HEK293T (cell line): ENCODE results near the gene TEX38.

Experiments used
- CTCF ChIA-PET: fragments of 350-600 bp; formaldehyde crosslinking; extraction: SDS; loops from one replicate; lab custom pipeline; 2021; ENCODE audit warnings: antibody characterized with exemption, inconsistent platforms; lab: Yijun Ruan, JAX
- POLR2A ChIA-PET: fragments of 350-600 bp; formaldehyde crosslinking; extraction: SDS; loops from one replicate; lab custom pipeline; 2020; ENCODE audit warnings: antibody characterized with exemption, inconsistent platforms; lab: Yijun Ruan, JAX
- DNase-seq: peaks from one replicate; pipeline ENCODE4 v3.0.0; 2012; ENCODE audit warnings: mixed read lengths; ENCODE audit errors: extremely low spot score
- ARNT ChIP-seq: fragments of 450-650 bp; IDR thresholded peaks from 2 replicates; pipeline ENCODE4 v1.6.1; 2017; ENCODE audit warnings: mild to moderate bottlenecking
- BHLHE40 ChIP-seq: fragments of 450-650 bp; IDR thresholded peaks from 2 replicates; pipeline ENCODE4 v1.6.1; 2016; ENCODE audit warnings: mild to moderate bottlenecking, moderate library complexity, borderline replicate concordance
- CTBP1 ChIP-seq: fragments of 450-650 bp; IDR thresholded peaks from 2 replicates; pipeline ENCODE4 v1.6.1; 2016; ENCODE audit warnings: borderline replicate concordance
- ELF4 ChIP-seq: fragments of 450-650 bp; IDR thresholded peaks from 2 replicates; pipeline ENCODE4 v1.6.1; 2017; ENCODE audit warnings: antibody characterized with exemption
- FOXA1 ChIP-seq: fragments of 450-650 bp; IDR thresholded peaks from 2 replicates; pipeline ENCODE4 v1.6.1; 2016; ENCODE audit warnings: mild to moderate bottlenecking
- FOXK2 ChIP-seq: fragments of 450-650 bp; IDR thresholded peaks from 2 replicates; pipeline ENCODE4 v1.6.1; 2016; ENCODE audit warnings: mild to moderate bottlenecking
- FOXM1 ChIP-seq: fragments of 450-650 bp; IDR thresholded peaks from 2 replicates; pipeline ENCODE4 v1.6.1; 2017; ENCODE audit warnings: mild to moderate bottlenecking, borderline replicate concordance
- HDGF ChIP-seq: fragments of 450-650 bp; IDR thresholded peaks from 2 replicates; pipeline ENCODE4 v1.6.1; 2017; ENCODE audit warnings: antibody characterized with exemption, borderline replicate concordance
- L3MBTL2 ChIP-seq: fragments of 450-650 bp; conservative IDR thresholded peaks from 2 replicates; pipeline ENCODE4 v1.6.1; 2016; ENCODE audit warnings: mild to moderate bottlenecking
- LEF1 ChIP-seq: fragments of 450-650 bp; IDR thresholded peaks from 2 replicates; pipeline ENCODE4 v1.6.1; 2017; ENCODE audit warnings: mild to moderate bottlenecking, borderline replicate concordance
- NFRKB ChIP-seq: fragments of 450-650 bp; IDR thresholded peaks from 2 replicates; pipeline ENCODE4 v1.6.1; 2016; ENCODE audit warnings: mild to moderate bottlenecking, moderate library complexity
- SP1 ChIP-seq: fragments of 450-650 bp; IDR thresholded peaks from 2 replicates; pipeline ENCODE4 v1.6.1; 2017
- SUZ12 ChIP-seq: fragments of 450-650 bp; IDR thresholded peaks from 2 replicates; pipeline ENCODE4 v1.6.1; 2016; ENCODE audit warnings: mild to moderate bottlenecking
- TARDBP ChIP-seq: fragments of 450-650 bp; IDR thresholded peaks from 2 replicates; pipeline ENCODE4 v1.6.1; 2016
- ZNF384 ChIP-seq: fragments of 450-650 bp; IDR thresholded peaks from 2 replicates; pipeline ENCODE4 v1.6.1; 2016
- TF ChIP-seq, protein P1 (sequence below): fragments of 450-650 bp; IDR thresholded peaks from 2 replicates; pipeline ENCODE4 v1.6.1; 2016

Gene TEX38

DNA sequence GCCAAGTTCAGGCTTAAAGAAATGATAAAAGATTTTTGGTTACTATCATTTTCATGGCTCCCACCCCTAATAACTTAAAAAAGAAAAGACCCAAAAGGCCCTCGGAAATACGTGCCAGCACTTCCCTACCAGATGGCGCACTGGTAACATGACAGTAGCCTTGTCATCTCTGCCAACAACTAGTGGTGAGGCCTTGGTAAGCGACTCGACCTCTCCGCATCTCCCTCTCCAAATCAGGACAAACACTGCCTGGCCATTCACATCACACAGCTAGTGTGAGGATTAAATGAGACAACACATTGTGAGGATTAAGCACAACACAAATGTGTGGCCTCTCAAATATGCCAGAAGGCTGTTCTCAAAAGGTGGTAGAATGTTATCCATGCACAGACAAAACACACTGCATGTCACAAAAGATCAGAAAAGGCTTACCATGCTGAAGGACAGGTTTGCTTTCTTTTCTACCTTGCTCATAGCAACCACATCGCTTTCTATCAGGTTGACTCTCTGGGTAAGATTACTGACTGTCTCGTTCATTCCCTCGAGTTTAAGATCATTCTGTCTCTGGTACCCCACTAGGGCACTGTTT lies 16.4 kb downstream of the TEX38 start:
- CTCF ChIA-PET = no interaction called here
- TF ChIP-seq ARNT = no peak
- TF ChIP-seq, protein P1, sequence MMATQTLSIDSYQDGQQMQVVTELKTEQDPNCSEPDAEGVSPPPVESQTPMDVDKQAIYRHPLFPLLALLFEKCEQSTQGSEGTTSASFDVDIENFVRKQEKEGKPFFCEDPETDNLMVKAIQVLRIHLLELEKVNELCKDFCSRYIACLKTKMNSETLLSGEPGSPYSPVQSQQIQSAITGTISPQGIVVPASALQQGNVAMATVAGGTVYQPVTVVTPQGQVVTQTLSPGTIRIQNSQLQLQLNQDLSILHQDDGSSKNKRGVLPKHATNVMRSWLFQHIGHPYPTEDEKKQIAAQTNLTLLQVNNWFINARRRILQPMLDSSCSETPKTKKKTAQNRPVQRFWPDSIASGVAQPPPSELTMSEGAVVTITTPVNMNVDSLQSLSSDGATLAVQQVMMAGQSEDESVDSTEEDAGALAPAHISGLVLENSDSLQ = no peak
- no peak for TF ChIP-seq ZNF384
- TF ChIP-seq SP1 = no peak
- no peak for TF ChIP-seq CTBP1
- no peak for TF ChIP-seq HDGF
- TF ChIP-seq FOXM1 = no peak
- no peak for TF ChIP-seq LEF1
- no peak for TF ChIP-seq FOXK2
- TF ChIP-seq SUZ12 = no peak
- TF ChIP-seq L3MBTL2 = no peak
- DNase-seq = no peak
- POLR2A ChIA-PET = no interaction called here

DNA sequence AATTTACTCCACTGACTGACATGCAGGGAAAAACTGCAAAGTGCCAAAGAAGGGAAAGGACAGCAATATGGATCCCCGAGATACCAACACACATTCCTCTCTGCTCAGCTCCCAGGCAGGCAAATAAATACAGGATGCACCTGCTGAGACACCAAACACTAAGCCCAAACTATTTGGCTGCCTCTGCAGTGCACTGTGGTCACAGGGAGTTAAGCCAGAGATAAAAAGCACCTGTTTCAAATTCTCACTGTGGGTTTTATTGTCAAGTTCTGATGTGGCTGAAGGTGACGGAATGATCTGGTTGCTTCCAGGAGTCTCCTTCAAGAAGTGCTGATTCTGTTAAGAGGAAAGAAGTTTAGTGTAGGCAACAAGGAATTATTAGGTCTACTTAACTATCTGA lies 17.7 kb downstream of the TEX38 start:
- CTCF ChIA-PET = no interaction called here
- TF ChIP-seq ZNF384 (no peak), NFRKB (no peak), FOXK2 (no peak), BHLHE40 (no peak), SUZ12 (no peak), ARNT (no peak), FOXM1 (no peak), HDGF (no peak), TARDBP (no peak), L3MBTL2 (no peak), LEF1 (no peak), ELF4 (no peak), CTBP1 (no peak)
- TF ChIP-seq, protein P1 = no peak

DNA sequence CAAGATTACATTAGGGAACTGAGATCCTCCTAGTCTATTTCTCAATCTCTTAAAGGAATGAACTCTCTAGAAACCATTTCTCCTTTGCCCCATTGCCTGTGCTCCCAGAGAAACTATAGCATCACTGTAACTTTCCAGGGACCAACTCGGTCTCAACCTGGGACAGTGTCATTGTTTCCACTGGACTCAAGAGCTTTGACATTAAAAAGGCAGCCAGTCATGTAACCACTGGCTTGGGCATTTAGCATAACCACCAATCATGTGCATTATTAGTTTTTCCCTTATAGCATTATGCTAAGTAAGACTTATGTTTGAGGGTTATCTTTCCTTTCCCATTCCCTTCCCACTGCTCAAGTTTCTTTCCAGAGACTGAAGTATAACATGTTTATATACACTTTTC lies 18.2 kb downstream of the TEX38 start:
- ChIA-PET CTCF (no interaction called here), POLR2A (no interaction called here)
- no peak for DNase-seq
- TF ChIP-seq SP1 (no peak), SUZ12 (no peak), FOXA1 (no peak), ELF4 (no peak), NFRKB (no peak), CTBP1 (no peak), FOXK2 (no peak), HDGF (no peak), BHLHE40 (no peak), LEF1 (no peak), ARNT (no peak), L3MBTL2 (no peak), TARDBP (no peak), ZNF384 (no peak), FOXM1 (no peak)
- TF ChIP-seq, protein P1 = no peak

More for the DNA sequence above, 17.7 kb downstream of the TEX38 start:
- POLR2A ChIA-PET = no interaction called here
- no peak for DNase-seq

DNA sequence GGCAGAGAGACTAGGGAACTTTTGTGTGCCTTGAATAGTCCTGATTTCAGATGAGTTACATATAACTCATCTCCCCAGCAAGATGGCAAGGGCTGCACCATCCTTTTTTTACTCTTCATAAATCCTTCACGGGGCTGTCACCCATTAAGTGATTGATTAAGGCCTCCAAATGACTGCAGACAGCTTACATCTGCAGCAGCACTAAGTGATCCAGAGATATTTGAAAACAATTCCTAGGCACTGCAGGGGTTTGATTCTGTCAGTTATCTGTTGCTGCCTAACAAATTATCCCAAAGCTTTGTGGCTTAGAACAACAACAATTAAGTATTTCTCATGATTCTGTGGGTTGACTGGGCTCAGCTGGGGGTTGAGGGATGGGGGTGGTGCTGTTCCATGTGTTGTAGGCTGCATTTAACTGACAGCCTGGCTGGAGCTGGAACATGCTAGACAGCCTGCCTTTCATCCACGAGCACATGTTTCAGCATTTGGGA lies 19.3 kb downstream of the TEX38 start:
- CTCF ChIA-PET = interaction anchor here (0.6 kb wide), 1 partner anchor 758 kb away, joined by 4 read pairs; no protein-coding TSS in a partner anchor
- DNase-seq = no peak
- TF ChIP-seq LEF1 (no peak), ZNF384 (no peak)
- TF ChIP-seq, protein P1 = peak; percentile 63
- POLR2A ChIA-PET = no interaction called here

DNA sequence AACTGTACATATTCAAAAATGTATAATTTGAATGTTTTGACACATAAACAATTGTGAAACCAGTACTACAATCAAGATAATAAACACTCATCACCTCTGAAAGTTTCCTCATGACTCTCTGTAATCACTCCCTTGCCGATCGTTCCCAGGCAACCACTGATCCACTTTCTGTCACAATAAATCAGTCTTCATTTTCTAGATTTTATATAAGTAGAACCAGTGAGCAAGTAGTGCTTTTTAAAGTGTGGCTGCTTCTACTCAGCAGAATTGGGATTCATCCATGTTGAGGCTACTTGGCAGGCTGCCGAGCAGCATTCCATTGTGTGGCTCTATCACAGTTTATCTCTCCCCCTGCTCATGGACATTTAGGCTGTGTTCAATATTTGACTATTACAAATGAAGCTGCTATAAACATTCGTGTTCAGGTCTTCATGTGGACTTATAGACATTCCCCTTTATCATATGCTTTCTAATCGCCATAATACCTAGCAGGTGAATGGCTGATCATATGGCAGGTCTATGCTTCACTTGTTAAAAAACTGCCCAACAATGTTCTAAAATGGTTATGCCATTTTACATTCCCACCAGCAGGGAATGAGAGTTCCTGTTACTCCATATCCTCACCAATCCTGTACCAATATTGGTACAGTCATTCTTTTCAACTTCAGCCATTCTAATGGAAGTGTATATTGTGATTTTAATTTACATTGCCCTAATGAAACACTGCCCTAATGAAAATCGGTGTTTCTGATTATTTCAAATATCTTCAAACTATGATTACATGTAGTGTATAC lies 20.5 kb downstream of the TEX38 start:
- ChIA-PET CTCF (no interaction called here), POLR2A (no interaction called here)
- TF ChIP-seq L3MBTL2 (no peak), SP1 (no peak), NFRKB (no peak), ARNT (no peak), FOXA1 (no peak), SUZ12 (no peak), HDGF (no peak), FOXK2 (no peak), ZNF384 (no peak)
- TF ChIP-seq, protein P1 = no peak
- DNase-seq = no peak
